HepG2 (cell line): Measurements from ENCODE around the gene ZDHHC24. TPM values are rescaled to one million over a fixed set of nuclear protein-coding genes. Genes with fewer than 3 reads are reported as not detected.

ENCODE experiments used
- DZIP1 ChIP-seq: sonication (generic); formaldehyde crosslinking; IDR thresholded peaks from 2 replicates; pipeline ENCODE4 v1.5.0; 2020; ENCODE audit warnings: mild to moderate bottlenecking, missing genetic modification reagents
- IRX3 ChIP-seq: sonication (generic); formaldehyde crosslinking; IDR thresholded peaks from 2 replicates; pipeline ENCODE4 v1.8.1; 2023; ENCODE audit warnings: mild to moderate bottlenecking, low read depth, missing genetic modification reagents, borderline replicate concordance
- JUN ChIP-seq: sonication (generic); formaldehyde crosslinking; IDR thresholded peaks from 2 replicates; pipeline ENCODE4 v1.4.0; 2020; ENCODE audit warnings: mild to moderate bottlenecking, missing genetic modification reagents
- KLF12 ChIP-seq: sonication (generic); formaldehyde crosslinking; IDR thresholded peaks from 2 replicates; pipeline ENCODE4 v1.4.0; 2020; ENCODE audit warnings: missing genetic modification reagents, borderline replicate concordance
- KMT2B ChIP-seq: IDR thresholded peaks from 2 replicates; pipeline ENCODE4 v1.6.1; 2016; ENCODE audit warnings: missing genetic modification reagents, missing compliant biosample characterization
- MYNN ChIP-seq: sonication (generic); formaldehyde crosslinking; IDR thresholded peaks from 2 replicates; pipeline ENCODE4 v1.4.0; 2020; ENCODE audit warnings: mild to moderate bottlenecking, low read depth, missing genetic modification reagents
- POLR2AphosphoS2 ChIP-seq: IDR thresholded peaks from 2 replicates; pipeline ENCODE4 v1.6.1; 2011; ENCODE audit warnings: low read depth, low read length, improper control_type of control experiment
- PREB ChIP-seq: sonication (generic); formaldehyde crosslinking; IDR thresholded peaks from 2 replicates; pipeline ENCODE4 v1.4.0; 2020; ENCODE audit warnings: missing genetic modification reagents
- REL ChIP-seq: sonication (generic); formaldehyde crosslinking; conservative IDR thresholded peaks from 2 replicates; pipeline ENCODE4 v1.8.0; 2022; ENCODE audit warnings: mild to moderate bottlenecking, missing genetic modification reagents, moderate library complexity
- SP4 ChIP-seq: sonication (generic); formaldehyde crosslinking; IDR thresholded peaks from 2 replicates; pipeline ENCODE4 v1.8.1; 2023; ENCODE audit warnings: mild to moderate bottlenecking, missing genetic modification reagents
- TOE1 ChIP-seq: sonication (generic); formaldehyde crosslinking; IDR thresholded peaks from 2 replicates; pipeline ENCODE4 v1.4.0; 2020; ENCODE audit warnings: mild to moderate bottlenecking, missing genetic modification reagents
- TRIM24 ChIP-seq: sonication (generic); formaldehyde crosslinking; IDR thresholded peaks from 2 replicates; pipeline ENCODE4 v1.8.0; 2022; ENCODE audit warnings: mild to moderate bottlenecking, missing genetic modification reagents
- WIZ ChIP-seq: sonication (generic); formaldehyde crosslinking; IDR thresholded peaks from 2 replicates; pipeline ENCODE4 v1.5.1; 2020; ENCODE audit warnings: mild to moderate bottlenecking, missing genetic modification reagents
- YEATS4 ChIP-seq: sonication (generic); formaldehyde crosslinking; IDR thresholded peaks from 2 replicates; pipeline ENCODE4 v1.4.0; 2020; ENCODE audit warnings: missing genetic modification reagents, borderline replicate concordance
- ZKSCAN1 ChIP-seq: fragments of 150-350 bp; IDR thresholded peaks from 2 replicates; pipeline ENCODE4 v1.6.1; 2014; ENCODE audit warnings: low read length
- ZNF264 ChIP-seq: sonication (generic); formaldehyde crosslinking; IDR thresholded peaks from 2 replicates; pipeline ENCODE4 v1.4.0; 2020; ENCODE audit warnings: missing genetic modification reagents
- ZNF446 ChIP-seq: sonication (generic); formaldehyde crosslinking; IDR thresholded peaks from 2 replicates; pipeline ENCODE4 v1.5.0; 2020; ENCODE audit warnings: mild to moderate bottlenecking, missing genetic modification reagents
- ZNF678 ChIP-seq: sonication (generic); formaldehyde crosslinking; IDR thresholded peaks from 2 replicates; pipeline ENCODE4 v1.4.0; 2020; ENCODE audit warnings: mild to moderate bottlenecking, missing genetic modification reagents
- ZNF75D ChIP-seq: sonication (generic); formaldehyde crosslinking; IDR thresholded peaks from 2 replicates; pipeline ENCODE4 v1.8.1; 2023; ENCODE audit warnings: missing genetic modification reagents, mild to moderate bottlenecking, borderline replicate concordance
- ZSCAN5A ChIP-seq: sonication (generic); formaldehyde crosslinking; IDR thresholded peaks from 2 replicates; pipeline ENCODE4 v1.8.0; 2022; ENCODE audit warnings: mild to moderate bottlenecking, missing genetic modification reagents, borderline replicate concordance
- polyA plus RNA-seq, 8 experiments: library from polyadenylated mRNA; depleted of rRNA in 3 of 8; stranded (reverse) in 7 of 8; unstranded in 1 of 8; fragments of >200 nt; fragmentation: Illumina TruSeq in 4 of 8; extraction: Trizol in 4 of 8; gene quantifications; 2 replicates each; pipeline versions ENCODE4 v1.2.1 to v1.2.3, GENCODE V29; 2011 to 2016; ENCODE audit warnings: low read depth in 4 of 8, missing spikeins in 1 of 8, mixed read lengths in 1 of 8; ENCODE audit not compliant: insufficient read depth in 1 of 8
- total RNA-seq, 5 experiments: library from RNA; depleted of rRNA; stranded (reverse); fragments of >200 nt; fragmentation: Illumina TruSeq; extraction: Trizol; gene quantifications; 2 replicates each; pipeline ENCODE4 v1.2.3, GENCODE V29; 2016; ENCODE audit warnings: low read depth in 1 of 5
- TF ChIP-seq, protein P1 (sequence below): sonication (generic); formaldehyde crosslinking; IDR thresholded peaks from 2 replicates; pipeline ENCODE4 v1.4.0; 2020; ENCODE audit warnings: missing genetic modification reagents
- TF ChIP-seq, protein P2 (sequence below): sonication (generic); formaldehyde crosslinking; IDR thresholded peaks from 2 replicates; pipeline ENCODE4 v1.4.0; 2020; ENCODE audit warnings: mild to moderate bottlenecking, missing genetic modification reagents

Gene ZDHHC24
- total and polyA plus RNA-seq, 2 of the 13 experiments (the other 11 are each of a cell fraction or from before 2014, with no cell fraction given): 4.3 TPM

GRCh38 chr11:66545701-66546367, at the start of gene ZDHHC24 (continued):
- TF ChIP-seq, protein P1, sequence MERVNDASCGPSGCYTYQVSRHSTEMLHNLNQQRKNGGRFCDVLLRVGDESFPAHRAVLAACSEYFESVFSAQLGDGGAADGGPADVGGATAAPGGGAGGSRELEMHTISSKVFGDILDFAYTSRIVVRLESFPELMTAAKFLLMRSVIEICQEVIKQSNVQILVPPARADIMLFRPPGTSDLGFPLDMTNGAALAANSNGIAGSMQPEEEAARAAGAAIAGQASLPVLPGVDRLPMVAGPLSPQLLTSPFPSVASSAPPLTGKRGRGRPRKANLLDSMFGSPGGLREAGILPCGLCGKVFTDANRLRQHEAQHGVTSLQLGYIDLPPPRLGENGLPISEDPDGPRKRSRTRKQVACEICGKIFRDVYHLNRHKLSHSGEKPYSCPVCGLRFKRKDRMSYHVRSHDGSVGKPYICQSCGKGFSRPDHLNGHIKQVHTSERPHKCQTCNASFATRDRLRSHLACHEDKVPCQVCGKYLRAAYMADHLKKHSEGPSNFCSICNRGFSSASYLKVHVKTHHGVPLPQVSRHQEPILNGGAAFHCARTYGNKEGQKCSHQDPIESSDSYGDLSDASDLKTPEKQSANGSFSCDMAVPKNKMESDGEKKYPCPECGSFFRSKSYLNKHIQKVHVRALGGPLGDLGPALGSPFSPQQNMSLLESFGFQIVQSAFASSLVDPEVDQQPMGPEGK: peak; percentile 74
- TF ChIP-seq ZNF446 (CRISPR knock-in tag): no peak
- no peak for TF ChIP-seq ZSCAN5A (CRISPR knock-in tag)
- TF ChIP-seq PREB (CRISPR knock-in tag): no peak
- TF ChIP-seq TOE1 (CRISPR knock-in tag): no peak
- peak; percentile 98 for TF ChIP-seq SP4 (CRISPR knock-in tag)
- TF ChIP-seq JUN (CRISPR knock-in tag): peak; percentile 32; the same call in 1 of the 2 replicates
- TF ChIP-seq TRIM24 (CRISPR knock-in tag): no peak
- TF ChIP-seq DZIP1: no peak
- no peak for TF ChIP-seq ZKSCAN1
- 0 out of 2 replicates have a peak, but pooled peaks have one; percentile 24 for TF ChIP-seq KMT2B (CRISPR knock-in tag)
- TF ChIP-seq KLF12 (CRISPR knock-in tag): peak; percentile 62; the same call in 1 of the 2 replicates
- TF ChIP-seq WIZ (CRISPR knock-in tag): no peak
- TF ChIP-seq YEATS4 (CRISPR knock-in tag): peak; percentile 90
- TF ChIP-seq REL: 0 out of 2 replicates have a peak, but pooled peaks have one; percentile 55
- 0 out of 2 replicates have a peak, but pooled peaks have one; percentile 23 for TF ChIP-seq ZNF264 (CRISPR knock-in tag)
- TF ChIP-seq POLR2AphosphoS2: no peak
- no peak for TF ChIP-seq ZNF678 (CRISPR knock-in tag)
- no peak for TF ChIP-seq IRX3 (CRISPR knock-in tag)
- no peak for TF ChIP-seq ZNF75D (CRISPR knock-in tag)
- TF ChIP-seq MYNN: no peak
- TF ChIP-seq, protein P2, sequence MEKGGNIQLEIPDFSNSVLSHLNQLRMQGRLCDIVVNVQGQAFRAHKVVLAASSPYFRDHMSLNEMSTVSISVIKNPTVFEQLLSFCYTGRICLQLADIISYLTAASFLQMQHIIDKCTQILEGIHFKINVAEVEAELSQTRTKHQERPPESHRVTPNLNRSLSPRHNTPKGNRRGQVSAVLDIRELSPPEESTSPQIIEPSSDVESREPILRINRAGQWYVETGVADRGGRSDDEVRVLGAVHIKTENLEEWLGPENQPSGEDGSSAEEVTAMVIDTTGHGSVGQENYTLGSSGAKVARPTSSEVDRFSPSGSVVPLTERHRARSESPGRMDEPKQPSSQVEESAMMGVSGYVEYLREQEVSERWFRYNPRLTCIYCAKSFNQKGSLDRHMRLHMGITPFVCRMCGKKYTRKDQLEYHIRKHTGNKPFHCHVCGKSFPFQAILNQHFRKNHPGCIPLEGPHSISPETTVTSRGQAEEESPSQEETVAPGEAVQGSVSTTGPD (CRISPR knock-in tag): no peak
